NB4 (cell line): Measurements from ENCODE around the gene MAPK8IP3.

Experiments
- POLR2A ChIP-seq: IDR thresholded peaks from 2 replicates; pipeline ENCODE4 v1.6.1; 2011; ENCODE audit warnings: mild to moderate bottlenecking; ENCODE audit not compliant: insufficient read length; ENCODE audit errors: extremely low read depth
- TF ChIP-seq, protein P1 (sequence below): IDR thresholded peaks from one replicate; pipeline ENCODE4 v1.5.1; 2012; ENCODE audit warnings: low read depth, low read length

DNA sequence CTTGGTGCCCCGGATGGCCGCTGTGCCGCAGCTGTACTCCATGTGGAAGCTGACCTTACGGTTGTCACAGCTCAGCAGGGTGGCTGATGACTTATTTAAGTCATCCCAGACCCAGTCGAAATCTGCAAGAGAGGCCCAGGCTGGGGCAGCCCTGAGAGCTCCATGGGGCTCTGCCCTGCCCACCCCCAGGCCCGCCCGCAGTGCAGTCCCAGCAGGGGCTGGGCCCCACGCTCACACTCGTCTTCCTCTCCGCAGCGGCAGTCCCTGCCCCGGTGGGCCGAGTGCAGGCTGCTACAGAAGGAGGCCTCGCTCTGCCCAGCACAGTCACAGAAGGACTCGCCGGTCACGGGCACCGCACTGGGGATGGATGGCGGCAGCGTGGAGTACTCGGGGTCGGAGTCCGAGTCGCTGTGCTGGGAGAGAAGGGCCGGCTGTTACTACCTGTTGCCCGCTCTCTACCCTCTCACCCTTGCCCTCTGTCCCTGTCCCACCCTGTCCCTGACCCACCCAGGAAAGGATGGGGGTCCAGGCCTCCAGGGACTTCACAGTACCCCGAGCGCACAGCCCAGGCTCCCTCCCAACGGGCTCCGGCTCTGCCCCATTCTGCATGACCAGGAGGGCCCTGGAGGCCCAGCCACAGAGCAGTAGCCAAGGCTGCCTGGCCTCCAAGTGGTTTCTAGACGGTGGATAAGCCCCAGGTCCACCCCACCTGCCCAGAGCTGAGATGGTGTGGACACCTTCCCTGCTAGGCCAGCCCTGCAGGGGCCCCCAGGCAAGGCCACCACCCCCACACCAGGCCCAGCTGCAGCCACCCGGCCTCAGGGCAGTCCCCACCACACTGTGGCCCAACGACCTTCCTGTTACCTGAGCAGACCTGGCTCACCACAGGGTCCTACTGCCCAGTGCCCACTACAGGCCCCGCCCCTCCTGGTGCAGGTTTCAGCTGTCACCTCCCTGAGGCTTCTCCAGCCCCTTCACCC, 72.5 kb downstream of the MAPK8IP3 start:
- TF ChIP-seq, protein P1, sequence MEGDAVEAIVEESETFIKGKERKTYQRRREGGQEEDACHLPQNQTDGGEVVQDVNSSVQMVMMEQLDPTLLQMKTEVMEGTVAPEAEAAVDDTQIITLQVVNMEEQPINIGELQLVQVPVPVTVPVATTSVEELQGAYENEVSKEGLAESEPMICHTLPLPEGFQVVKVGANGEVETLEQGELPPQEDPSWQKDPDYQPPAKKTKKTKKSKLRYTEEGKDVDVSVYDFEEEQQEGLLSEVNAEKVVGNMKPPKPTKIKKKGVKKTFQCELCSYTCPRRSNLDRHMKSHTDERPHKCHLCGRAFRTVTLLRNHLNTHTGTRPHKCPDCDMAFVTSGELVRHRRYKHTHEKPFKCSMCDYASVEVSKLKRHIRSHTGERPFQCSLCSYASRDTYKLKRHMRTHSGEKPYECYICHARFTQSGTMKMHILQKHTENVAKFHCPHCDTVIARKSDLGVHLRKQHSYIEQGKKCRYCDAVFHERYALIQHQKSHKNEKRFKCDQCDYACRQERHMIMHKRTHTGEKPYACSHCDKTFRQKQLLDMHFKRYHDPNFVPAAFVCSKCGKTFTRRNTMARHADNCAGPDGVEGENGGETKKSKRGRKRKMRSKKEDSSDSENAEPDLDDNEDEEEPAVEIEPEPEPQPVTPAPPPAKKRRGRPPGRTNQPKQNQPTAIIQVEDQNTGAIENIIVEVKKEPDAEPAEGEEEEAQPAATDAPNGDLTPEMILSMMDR, result no peak
- no peak for TF ChIP-seq POLR2A
